ENCODE measurements around the gene TBC1D22A. TPM values are rescaled to one million over a fixed set of nuclear protein-coding genes. Genes with fewer than 3 reads are reported as not detected.

TBC1D22A gene
- total RNA-seq, 4 donors from 2014 or later = 9.2 to 45.3 (median 22.8) TPM

- TF ChIP-seq CTCF (IDR thresholded peaks at IDR 0.05) = no peak
- TF ChIP-seq POLR2A (IDR thresholded peaks at IDR 0.05) = no peak
- Histone ChIP-seq H3K4me1 (peaks cover 0 to 6% of the 10 kb centered on the region in 2 donors), H3K27ac (no peak overlapping the region), H3K9me3 (no peaks in the 10 kb centered on the region), H3K27me3 (no peaks in the 10 kb centered on the region), H3K36me3 (no peaks in the 10 kb centered on the region), H3K4me3 (no peak overlapping the region)
- no peak for DNase-seq
- intact Hi-C loops (cut with DNase I; ENCODE audit: low total_unique reads) = no loop called here
Observed at GRCh38 chr22:46741974-46742519, 20.4 kb upstream of the TBC1D22A start.

- TF ChIP-seq POLR2A (IDR thresholded peaks at IDR 0.05) (no peak), CTCF (IDR thresholded peaks at IDR 0.05) (no peak)
- intact Hi-C loops (cut with DNase I; ENCODE audit: low total_unique reads) = no loop called here
Observed at GRCh38 chr22:46742576-46743221, 19.8 kb upstream of the TBC1D22A start.

GRCh38 chr22:46744581-46744980, 17.9 kb upstream of the TBC1D22A start:
- intact Hi-C loops (cut with DNase I; ENCODE audit: low total_unique reads) = no loop called here
- Histone ChIP-seq H3K4me3 (no peak overlapping the region), H3K27me3 (no peaks in the 10 kb centered on the region), H3K36me3 (no peaks in the 10 kb centered on the region), H3K27ac (no peak overlapping the region), H3K4me1 (no peaks in the 10 kb centered on the region), H3K9me3 (no peaks in the 10 kb centered on the region)
- TF ChIP-seq CTCF (IDR thresholded peaks at IDR 0.05) (no peak), POLR2A (IDR thresholded peaks at IDR 0.05) (no peak)
- DNase-seq = no peak

More at GRCh38 chr22:46742576-46743221, 19.8 kb upstream of the TBC1D22A start:
- Histone ChIP-seq H3K27ac (no peak overlapping the region), H3K27me3 (no peaks in the 10 kb centered on the region), H3K4me1 (peaks cover 0 to 6% of the 10 kb centered on the region in 2 donors), H3K36me3 (no peaks in the 10 kb centered on the region), H3K4me3 (no peak overlapping the region), H3K9me3 (no peaks in the 10 kb centered on the region)
- no peak for DNase-seq

- TF ChIP-seq POLR2A (IDR thresholded peaks at IDR 0.05) = no peak
- no peak for TF ChIP-seq CTCF (IDR thresholded peaks at IDR 0.05)
Observed at GRCh38 chr22:46746192-46746591, 16.3 kb upstream of the TBC1D22A start.

GRCh38 chr22:46746620-46747019, 15.8 kb upstream of the TBC1D22A start:
- H3K4me3 ChIP-seq = no peak overlapping the region
- no peaks in the 10 kb centered on the region for H3K9me3 ChIP-seq
- no peak for DNase-seq
- intact Hi-C loops (cut with DNase I; ENCODE audit: low total_unique reads) = no loop called here
- no peaks in the 10 kb centered on the region for H3K36me3 ChIP-seq
- no peak overlapping the region for H3K27ac ChIP-seq
- H3K27me3 ChIP-seq = no peaks in the 10 kb centered on the region
- TF ChIP-seq POLR2A (IDR thresholded peaks at IDR 0.05) (no peak), CTCF (IDR thresholded peaks at IDR 0.05) (no peak)
- no peaks in the 10 kb centered on the region for H3K4me1 ChIP-seq

More at GRCh38 chr22:46746192-46746591, 16.3 kb upstream of the TBC1D22A start:
- no peaks in the 10 kb centered on the region for H3K4me1 ChIP-seq
- H3K36me3 ChIP-seq = no peaks in the 10 kb centered on the region
- no peaks in the 10 kb centered on the region for H3K27me3 ChIP-seq
- intact Hi-C loops (cut with DNase I; ENCODE audit: low total_unique reads) = no loop called here
- no peak overlapping the region for H3K27ac ChIP-seq
- H3K9me3 ChIP-seq = no peaks in the 10 kb centered on the region
- H3K4me3 ChIP-seq = no peak overlapping the region
- no peak for DNase-seq
